Embryonic facial prominence (tissue), 1 donor: Measurements from ENCODE around the gene CANT1.
"Not testable (repeated sequence)": the region's sequence is repeated elsewhere in the genome, so short reads cannot be mapped to it uniquely, and the experiment has no call there.

Experiments
- DNase-seq: peaks from one replicate; pipeline ENCODE4 v3.0.0-alpha.2; 2016; ENCODE audit errors: extremely low spot score

Gene CANT1

GRCh38 chr17:78977681-78977943 lies 32.0 kb downstream of the CANT1 start:
- no peak for DNase-seq

- no peak for DNase-seq
Observed at GRCh38 chr17:78976907-78977680, 32.5 kb downstream of the CANT1 start.

GRCh38 chr17:78974635-78975591 lies 34.7 kb downstream of the CANT1 start:
- peak; percentile 37 for DNase-seq

GRCh38 chr17:78973792-78974520 lies 35.6 kb downstream of the CANT1 start:
- no peak for DNase-seq

- DNase-seq, result no peak
Observed at GRCh38 chr17:78973196-78973595, 36.4 kb downstream of the CANT1 start.

GRCh38 chr17:78972507-78973105 lies 37.0 kb downstream of the CANT1 start:
- DNase-seq, result no peak

GRCh38 chr17:78971756-78972506 lies 37.6 kb downstream of the CANT1 start:
- DNase-seq, result no peak

GRCh38 chr17:78970834-78971755 lies 38.5 kb downstream of the CANT1 start:
- peak; percentile 58 for DNase-seq

GRCh38 chr17:78969865-78970264 lies 39.7 kb downstream of the CANT1 start:
- no peak for DNase-seq

- DNase-seq, result no peak
Observed at GRCh38 chr17:78967782-78968362, 41.7 kb downstream of the CANT1 start.

- no peak for DNase-seq
Observed at GRCh38 chr17:78966910-78967600, 42.5 kb downstream of the CANT1 start.

- DNase-seq, result no peak
Observed at GRCh38 chr17:78966123-78966813, 43.3 kb downstream of the CANT1 start.

- no peak for DNase-seq
Observed at GRCh38 chr17:78965491-78965924, 44.1 kb downstream of the CANT1 start.

- no peak for DNase-seq
Observed at GRCh38 chr17:78963378-78963777, 46.2 kb downstream of the CANT1 start.

- not testable (repeated sequence) for DNase-seq
Observed at GRCh38 chr17:78962984-78963348, 46.6 kb downstream of the CANT1 start.

GRCh38 chr17:78962345-78962983 lies 47.1 kb downstream of the CANT1 start:
- no peak for DNase-seq

- no peak for DNase-seq
Observed at GRCh38 chr17:78961571-78961970, 48.0 kb downstream of the CANT1 start.

GRCh38 chr17:78960928-78961327 lies 48.6 kb downstream of the CANT1 start:
- no peak for DNase-seq
